ENCODE results near the gene HSDL2. TPM values are rescaled to one million over a fixed set of nuclear protein-coding genes. Genes with fewer than 3 reads are reported as not detected.

The HSDL2 gene
- polyA plus RNA-seq, 1 of the 3 experiments (the other 2 are of a cell fraction) = 14.4 TPM

DNA sequence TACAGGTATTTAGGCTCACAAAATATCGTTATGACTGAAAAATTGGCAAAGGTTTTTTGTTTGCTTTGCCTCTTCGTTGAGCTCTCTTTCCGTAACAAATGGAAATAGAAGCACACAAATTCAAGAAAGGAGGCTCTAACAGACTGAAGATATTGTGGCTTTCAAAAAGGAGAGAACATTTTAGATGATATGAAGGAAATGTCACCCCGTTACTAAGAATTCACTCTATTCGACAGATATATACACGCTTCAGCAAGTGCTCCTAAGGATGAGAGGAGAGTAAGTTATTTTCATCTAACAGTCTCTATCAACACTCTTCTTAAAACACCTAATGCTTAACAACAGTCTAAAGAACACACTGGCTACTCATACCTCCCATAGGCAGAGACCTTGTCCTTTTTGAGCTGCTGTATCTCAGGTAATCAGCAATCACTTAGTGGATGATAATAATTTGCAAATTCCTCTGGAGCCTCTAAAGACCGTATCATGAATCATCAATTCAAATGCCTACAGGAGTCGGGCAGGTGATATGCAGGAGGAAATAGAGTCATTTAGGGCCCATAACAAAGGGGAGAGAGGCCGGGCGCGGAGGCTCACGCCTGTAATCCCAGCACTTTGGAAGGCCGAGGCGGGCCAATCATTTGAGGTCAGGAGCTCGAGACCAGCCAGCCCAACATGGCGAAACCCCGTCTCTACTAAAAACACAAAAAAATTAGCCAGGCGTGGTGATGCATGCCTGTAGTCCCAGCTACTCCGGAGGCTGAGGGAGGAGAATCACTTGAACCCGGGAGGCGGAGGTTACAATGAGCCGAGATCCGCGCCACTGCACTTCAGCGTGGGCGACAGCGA, 1.4 kb upstream of the HSDL2 start:
- H3K4me2 ChIP-seq = peak overlapping the region; percentile 95
- H2AFZ ChIP-seq (ENCODE audit: low read depth) = peak overlapping the region; percentile 95
- H3K9me2 ChIP-seq = no peaks in the 10 kb centered on the region
- whole genome bisulfite sequencing (ENCODE audit: low lambda C conversion rate) = 22% methylated on average over 26 of the region's 27 CpGs
- no peak for DNase-seq
- H3K36me3 ChIP-seq (replicated peaks in 1 of 2; ENCODE audit: control insufficient read depth in 1 of 2, insufficient read depth in 2 of 2, low read length in 1 of 2) = peaks cover 0 to under 1% of the 10 kb centered on the region in 2 experiments
- no peak for TF ChIP-seq FOXJ3 (CRISPR knock-in tag; IDR thresholded peaks at IDR 0.05)
- TF ChIP-seq MXI1 (IDR thresholded peaks at IDR 0.05; ENCODE audit: low read depth, low read length) = no peak
- TF ChIP-seq SMC3 (IDR thresholded peaks at IDR 0.05; ENCODE audit: low read depth, low read length) = no peak
- TF ChIP-seq, protein P1, sequence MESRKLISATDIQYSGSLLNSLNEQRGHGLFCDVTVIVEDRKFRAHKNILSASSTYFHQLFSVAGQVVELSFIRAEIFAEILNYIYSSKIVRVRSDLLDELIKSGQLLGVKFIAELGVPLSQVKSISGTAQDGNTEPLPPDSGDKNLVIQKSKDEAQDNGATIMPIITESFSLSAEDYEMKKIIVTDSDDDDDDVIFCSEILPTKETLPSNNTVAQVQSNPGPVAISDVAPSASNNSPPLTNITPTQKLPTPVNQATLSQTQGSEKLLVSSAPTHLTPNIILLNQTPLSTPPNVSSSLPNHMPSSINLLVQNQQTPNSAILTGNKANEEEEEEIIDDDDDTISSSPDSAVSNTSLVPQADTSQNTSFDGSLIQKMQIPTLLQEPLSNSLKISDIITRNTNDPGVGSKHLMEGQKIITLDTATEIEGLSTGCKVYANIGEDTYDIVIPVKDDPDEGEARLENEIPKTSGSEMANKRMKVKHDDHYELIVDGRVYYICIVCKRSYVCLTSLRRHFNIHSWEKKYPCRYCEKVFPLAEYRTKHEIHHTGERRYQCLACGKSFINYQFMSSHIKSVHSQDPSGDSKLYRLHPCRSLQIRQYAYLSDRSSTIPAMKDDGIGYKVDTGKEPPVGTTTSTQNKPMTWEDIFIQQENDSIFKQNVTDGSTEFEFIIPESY (IDR thresholded peaks at IDR 0.05; ENCODE audit: borderline replicate concordance, low read depth) = no peak
- no peaks in the 10 kb centered on the region for H3K9me3 ChIP-seq
- no peaks in the 10 kb centered on the region for H3K27me3 ChIP-seq (ENCODE audit: insufficient read depth)
- no peaks in the 10 kb centered on the region for H4K20me1 ChIP-seq (ENCODE audit: insufficient read depth)
- peak overlapping the region; percentile 73 to 94 for H3K4me3 ChIP-seq (ENCODE audit: low read depth in 2 of 2, low read length in 1 of 2)
- ChIA-PET CTCF (interaction anchor here (0.9 to 1.4 kb wide), 6 partner anchors 9 to 442 kb away, joined by 3 to 5 read pairs (median 5); partner anchors contain the start of gene PTBP3), POLR2A (interaction anchor here (1.3 to 1.4 kb wide), 5 partner anchors 12 to 634 kb away, joined by 3 to 7 read pairs (median 4); partner anchors contain the start of genes INIP, KIAA1958 and ZNF883)
- peaks cover 3 to 8% of the 10 kb centered on the region in 2 experiments; a peak in 3 of 4 replicates for H3K4me1 ChIP-seq (ENCODE audit: control insufficient read depth in 1 of 2, insufficient read depth in 2 of 2, low read depth in 1 of 2, low read length in 1 of 2)
- H3K79me2 ChIP-seq (ENCODE audit: insufficient read depth) = peaks cover 45% of the 10 kb centered on the region
- peak overlapping the region; percentile 98 for H3K27ac ChIP-seq (ENCODE audit: low read depth in 2 of 2, low read length in 1 of 2)
- peak overlapping the region; percentile 93 for H3K9ac ChIP-seq
- H3F3A ChIP-seq (replicated peaks; ENCODE audit: insufficient read depth) = peaks cover 8% of the 10 kb centered on the region

- DNase-seq = peak; percentile 98
- H3K27me3 ChIP-seq (ENCODE audit: insufficient read depth) = no peaks in the 10 kb centered on the region
- peak overlapping the region; percentile 93 for H3K9ac ChIP-seq
- H3K79me2 ChIP-seq (ENCODE audit: insufficient read depth) = peaks cover 53% of the 10 kb centered on the region
- POLR2A ChIA-PET = interaction anchor here (0.7 to 1.4 kb wide), 7 partner anchors 13 to 633 kb away, joined by 3 to 7 read pairs (median 4); partner anchors contain the start of genes INIP, KIAA1958, PTBP3 and ZNF883
- H3K4me3 ChIP-seq (ENCODE audit: low read depth in 2 of 2, low read length in 1 of 2) = peak overlapping the region; percentile 73 to 94
- H3F3A ChIP-seq (replicated peaks; ENCODE audit: insufficient read depth) = peaks cover 8% of the 10 kb centered on the region
- CTCF ChIA-PET = interaction anchor here (0.9 to 1.8 kb wide), 6 partner anchors 10 to 441 kb away, joined by 3 to 8 read pairs (median 5); partner anchors contain the start of gene PTBP3
- H3K27ac ChIP-seq (ENCODE audit: low read depth in 2 of 2, low read length in 1 of 2) = peak overlapping the region; percentile 98
- H3K9me3 ChIP-seq = no peaks in the 10 kb centered on the region
- H3K36me3 ChIP-seq (replicated peaks in 1 of 2; ENCODE audit: control insufficient read depth in 1 of 2, insufficient read depth in 2 of 2, low read length in 1 of 2) = peaks cover 0 to 6% of the 10 kb centered on the region in 2 experiments
- H2AFZ ChIP-seq (ENCODE audit: low read depth) = peak overlapping the region; percentile 95
- H4K20me1 ChIP-seq (ENCODE audit: insufficient read depth) = no peaks in the 10 kb centered on the region
- no peaks in the 10 kb centered on the region for H3K9me2 ChIP-seq
- peaks cover 3 to 12% of the 10 kb centered on the region in 2 experiments; a peak in 3 of 4 replicates for H3K4me1 ChIP-seq (ENCODE audit: control insufficient read depth in 1 of 2, insufficient read depth in 2 of 2, low read depth in 1 of 2, low read length in 1 of 2)
- peak overlapping the region; percentile 95 for H3K4me2 ChIP-seq
- under 1% methylated on average over 40 of the region's 57 CpGs for whole genome bisulfite sequencing (ENCODE audit: low lambda C conversion rate)
- no peak for TF ChIP-seq RXRA (IDR thresholded peaks at IDR 0.05; ENCODE audit: borderline replicate concordance, low read depth)
- no peak for TF ChIP-seq USF1 (IDR thresholded peaks at IDR 0.05; ENCODE audit: borderline replicate concordance, low read depth)
- TF ChIP-seq GABPA (IDR thresholded peaks at IDR 0.05; ENCODE audit: low read depth) = no peak
- no peak for TF ChIP-seq ELF1 (IDR thresholded peaks at IDR 0.05)
- peak; percentile 62; the same call in 1 of the 2 replicates for TF ChIP-seq SIN3A (IDR thresholded peaks at IDR 0.05; ENCODE audit: borderline replicate concordance, low read depth, low read length)
- no peak for TF ChIP-seq EZH2phosphoT487 (IDR thresholded peaks at IDR 0.05; ENCODE audit: borderline replicate concordance, low read depth)
- TF ChIP-seq, protein P1 (IDR thresholded peaks at IDR 0.05; ENCODE audit: borderline replicate concordance, low read depth) = no peak
- TF ChIP-seq RFX5 (IDR thresholded peaks at IDR 0.05; ENCODE audit: low read length) = no peak; the same call in 1 of the 2 replicates
- TF ChIP-seq, protein P2, sequence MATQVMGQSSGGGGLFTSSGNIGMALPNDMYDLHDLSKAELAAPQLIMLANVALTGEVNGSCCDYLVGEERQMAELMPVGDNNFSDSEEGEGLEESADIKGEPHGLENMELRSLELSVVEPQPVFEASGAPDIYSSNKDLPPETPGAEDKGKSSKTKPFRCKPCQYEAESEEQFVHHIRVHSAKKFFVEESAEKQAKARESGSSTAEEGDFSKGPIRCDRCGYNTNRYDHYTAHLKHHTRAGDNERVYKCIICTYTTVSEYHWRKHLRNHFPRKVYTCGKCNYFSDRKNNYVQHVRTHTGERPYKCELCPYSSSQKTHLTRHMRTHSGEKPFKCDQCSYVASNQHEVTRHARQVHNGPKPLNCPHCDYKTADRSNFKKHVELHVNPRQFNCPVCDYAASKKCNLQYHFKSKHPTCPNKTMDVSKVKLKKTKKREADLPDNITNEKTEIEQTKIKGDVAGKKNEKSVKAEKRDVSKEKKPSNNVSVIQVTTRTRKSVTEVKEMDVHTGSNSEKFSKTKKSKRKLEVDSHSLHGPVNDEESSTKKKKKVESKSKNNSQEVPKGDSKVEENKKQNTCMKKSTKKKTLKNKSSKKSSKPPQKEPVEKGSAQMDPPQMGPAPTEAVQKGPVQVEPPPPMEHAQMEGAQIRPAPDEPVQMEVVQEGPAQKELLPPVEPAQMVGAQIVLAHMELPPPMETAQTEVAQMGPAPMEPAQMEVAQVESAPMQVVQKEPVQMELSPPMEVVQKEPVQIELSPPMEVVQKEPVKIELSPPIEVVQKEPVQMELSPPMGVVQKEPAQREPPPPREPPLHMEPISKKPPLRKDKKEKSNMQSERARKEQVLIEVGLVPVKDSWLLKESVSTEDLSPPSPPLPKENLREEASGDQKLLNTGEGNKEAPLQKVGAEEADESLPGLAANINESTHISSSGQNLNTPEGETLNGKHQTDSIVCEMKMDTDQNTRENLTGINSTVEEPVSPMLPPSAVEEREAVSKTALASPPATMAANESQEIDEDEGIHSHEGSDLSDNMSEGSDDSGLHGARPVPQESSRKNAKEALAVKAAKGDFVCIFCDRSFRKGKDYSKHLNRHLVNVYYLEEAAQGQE (IDR thresholded peaks at IDR 0.05; ENCODE audit: low read depth, low read length) = peak; percentile 55; the same call in 1 of the 2 replicates
Measured at GRCh38 chr9:112379177-112380101, 469 bp upstream of the HSDL2 start.
